ENCODE results near the gene XXYLT1.

- no peak for TF ChIP-seq POLR2AphosphoS5 (IDR thresholded peaks at IDR 0.05; ENCODE audit: low read length)
- no peak for TF ChIP-seq SP1 (IDR thresholded peaks at IDR 0.05; ENCODE audit: low read depth, low read length)
- no peak for TF ChIP-seq TARDBP (IDR thresholded peaks at IDR 0.05; ENCODE audit: borderline replicate concordance)
- TF ChIP-seq ZBED1 (IDR thresholded peaks at IDR 0.05; ENCODE audit: borderline replicate concordance) = no peak
- no peak for TF ChIP-seq CTCF (IDR thresholded peaks at IDR 0.05 in 2 of 3, conservative IDR thresholded peaks at IDR 0.05 in 1 of 3; ENCODE audit: control insufficient read depth in 2 of 3, extremely low read depth in 1 of 3, insufficient read depth in 1 of 3, low read depth in 3 of 3, low read length in 3 of 3)
- TF ChIP-seq EZH2 (IDR thresholded peaks at IDR 0.05; ENCODE audit: borderline replicate concordance, control insufficient read depth, low read depth, low read length) = no peak
- TF ChIP-seq ZBTB4 (CRISPR knock-in tag; IDR thresholded peaks at IDR 0.05) = no peak
- TF ChIP-seq SIN3A (IDR thresholded peaks at IDR 0.05; ENCODE audit: low read depth, low read length) = no peak
Measured at GRCh38 chr3:195236076-195236798, 34.7 kb downstream of the XXYLT1 start.
